Measurements from ENCODE around the gene NCOA5. TPM values are rescaled to one million over a fixed set of nuclear protein-coding genes. Genes with fewer than 3 reads are reported as not detected.

The NCOA5 gene
- total RNA-seq, 1 donor from 2014 or later: 46.4 TPM

- intact Hi-C loops (cut with micrococcal nuclease): no loop called here
- TF ChIP-seq CTCF (IDR thresholded peaks at IDR 0.05): no peak
- no peak overlapping the region for H3K4me3 Mint-ChIP-seq
- DNase-seq (no peak), ATAC-seq (ENCODE audit: low read depth) (no peak)
- H3K27ac Mint-ChIP-seq: no peak overlapping the region
- peaks cover 67% of the 10 kb centered on the region for H3K27me3 Mint-ChIP-seq
- H3K9me3 Mint-ChIP-seq: no peaks in the 10 kb centered on the region
- H3K4me1 Mint-ChIP-seq: no peaks in the 10 kb centered on the region
- H3K36me3 Mint-ChIP-seq (ENCODE audit: low read depth): no peaks in the 10 kb centered on the region
- ChIA-PET POLR2A (no interaction called here), CTCF (no interaction called here)
Measured at GRCh38 chr20:46037036-46037435, 52.7 kb downstream of the NCOA5 start.

- H3K4me1 Mint-ChIP-seq: no peaks in the 10 kb centered on the region
- CTCF ChIA-PET: no interaction called here
- POLR2A ChIA-PET: no interaction called here
- no peaks in the 10 kb centered on the region for H3K36me3 Mint-ChIP-seq (ENCODE audit: low read depth)
- no peaks in the 10 kb centered on the region for H3K9me3 Mint-ChIP-seq
- intact Hi-C loops (cut with micrococcal nuclease): no loop called here
- no peak overlapping the region for H3K27ac Mint-ChIP-seq
- no peak for TF ChIP-seq CTCF (IDR thresholded peaks at IDR 0.05)
- H3K4me3 Mint-ChIP-seq: no peak overlapping the region
- H3K27me3 Mint-ChIP-seq: peaks cover 60% of the 10 kb centered on the region
- DNase-seq (no peak), ATAC-seq (ENCODE audit: low read depth) (no peak)
Measured at GRCh38 chr20:46036370-46036769, 53.4 kb downstream of the NCOA5 start.

- Mint-ChIP-seq H3K4me3 (no peak overlapping the region), H3K9me3 (no peaks in the 10 kb centered on the region), H3K27me3 (peaks cover 55% of the 10 kb centered on the region), H3K36me3 (ENCODE audit: low read depth) (no peaks in the 10 kb centered on the region), H3K4me1 (no peaks in the 10 kb centered on the region), H3K27ac (no peak overlapping the region)
- POLR2A ChIA-PET: no interaction called here
- CTCF ChIA-PET: no interaction called here
- intact Hi-C loops (cut with micrococcal nuclease): no loop called here
- TF ChIP-seq CTCF (IDR thresholded peaks at IDR 0.05): no peak
- DNase-seq (no peak), ATAC-seq (ENCODE audit: low read depth) (no peak)
Measured at GRCh38 chr20:46035713-46036112, 54.0 kb downstream of the NCOA5 start.

GRCh38 chr20:46035253-46035652 lies 54.5 kb downstream of the NCOA5 start:
- ChIA-PET CTCF (no interaction called here), POLR2A (no interaction called here)
- no peak overlapping the region for H3K4me3 Mint-ChIP-seq
- no peaks in the 10 kb centered on the region for H3K9me3 Mint-ChIP-seq
- no peak overlapping the region for H3K27ac Mint-ChIP-seq
- no peak for DNase-seq
- TF ChIP-seq CTCF (IDR thresholded peaks at IDR 0.05): no peak
- no peaks in the 10 kb centered on the region for H3K36me3 Mint-ChIP-seq (ENCODE audit: low read depth)
- no peaks in the 10 kb centered on the region for H3K4me1 Mint-ChIP-seq
- intact Hi-C loops (cut with micrococcal nuclease): no loop called here
- H3K27me3 Mint-ChIP-seq: peaks cover 53% of the 10 kb centered on the region
- no peak for ATAC-seq (ENCODE audit: low read depth)

GRCh38 chr20:46034039-46034438 lies 55.7 kb downstream of the NCOA5 start:
- H3K27me3 Mint-ChIP-seq: peaks cover 60% of the 10 kb centered on the region
- ATAC-seq (ENCODE audit: low read depth) (no peak), DNase-seq (no peak)
- H3K4me1 Mint-ChIP-seq: no peaks in the 10 kb centered on the region
- TF ChIP-seq CTCF (IDR thresholded peaks at IDR 0.05): no peak
- ChIA-PET POLR2A (no interaction called here), CTCF (no interaction called here)
- H3K27ac Mint-ChIP-seq: no peak overlapping the region
- H3K36me3 Mint-ChIP-seq (ENCODE audit: low read depth): no peaks in the 10 kb centered on the region
- intact Hi-C loops (cut with micrococcal nuclease): no loop called here
- no peaks in the 10 kb centered on the region for H3K9me3 Mint-ChIP-seq
- H3K4me3 Mint-ChIP-seq: no peak overlapping the region
